GM19035 (cell line): Measurements from ENCODE around the gene FUT8.
"Not testable (repeated sequence)": the region's sequence is repeated elsewhere in the genome, so short reads cannot be mapped to it uniquely, and the experiment has no call there.

Experiments used
- ATAC-seq: cut with Tn5 transposase; IDR thresholded peaks from one replicate; pipeline ENCODE4 v1.9.1; 2021; ENCODE audit not compliant: unreplicated experiment

FUT8 gene

GRCh38 chr14:65604936-65605335 is 192.4 kb downstream of the FUT8 start:
- no peak for ATAC-seq

DNA sequence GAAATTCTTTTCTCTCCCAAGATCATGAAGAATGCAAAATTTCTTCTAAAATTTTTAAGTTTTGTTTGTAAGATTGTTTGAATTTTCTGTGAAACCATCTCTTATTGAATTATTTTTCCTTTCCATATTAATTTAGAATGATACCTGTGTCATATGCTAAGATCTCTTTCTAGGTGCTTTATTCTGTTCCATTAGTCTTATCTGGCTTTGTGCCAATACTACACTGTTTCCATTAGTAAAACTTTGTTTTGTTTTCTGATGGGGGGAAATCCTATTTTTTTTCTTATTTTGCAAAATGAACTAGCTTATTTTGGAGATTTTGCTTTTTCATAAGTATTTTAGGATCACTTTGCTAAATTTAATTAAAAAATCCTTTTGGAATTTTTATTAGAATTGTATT is 193.9 kb downstream of the FUT8 start:
- no peak for ATAC-seq

- ATAC-seq = no peak
Observed at GRCh38 chr14:65613131-65613650, 200.7 kb downstream of the FUT8 start.

DNA sequence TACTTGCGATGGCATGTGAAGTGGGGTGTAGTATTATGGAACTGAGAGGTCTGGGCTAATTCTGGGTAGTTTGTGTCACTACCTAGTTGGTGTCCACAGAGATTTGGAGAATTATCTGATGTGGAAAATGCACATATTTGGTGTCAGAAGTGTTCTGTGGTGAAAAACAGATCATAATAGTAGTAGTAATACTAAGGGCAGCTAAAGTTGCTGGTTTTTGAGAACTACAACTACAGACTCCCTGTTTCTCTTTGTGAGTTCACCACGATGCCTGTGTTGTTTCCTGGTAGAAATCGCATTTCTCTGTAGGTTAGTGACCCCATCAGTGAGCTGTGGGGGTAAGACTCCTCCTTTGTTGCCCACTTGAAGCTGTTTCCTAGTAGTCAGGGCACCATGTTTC is 206.5 kb downstream of the FUT8 start:
- no peak for ATAC-seq

GRCh38 chr14:65620195-65620594 is 207.7 kb downstream of the FUT8 start:
- ATAC-seq = no peak

DNA sequence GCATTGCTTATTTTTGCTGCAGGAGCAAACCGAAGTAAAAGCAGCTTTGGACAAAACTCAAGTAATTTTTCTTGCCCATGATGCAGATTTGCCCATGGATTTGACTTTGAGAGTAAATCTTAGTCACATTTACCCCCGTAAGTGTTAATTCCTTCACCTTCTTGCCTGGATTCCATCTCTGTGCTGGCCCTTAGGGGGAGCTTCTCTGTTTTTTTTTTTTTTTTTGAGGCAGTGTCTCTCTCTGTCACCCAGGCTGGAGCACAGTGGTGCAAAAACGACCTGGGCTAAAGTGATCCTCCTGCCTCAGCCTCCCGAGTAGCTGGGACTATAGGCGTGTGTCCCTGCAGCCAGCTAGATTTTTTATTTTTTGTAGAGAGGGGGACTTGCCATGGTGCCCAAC is 210.2 kb downstream of the FUT8 start:
- ATAC-seq = no peak

- no peak for ATAC-seq
Observed at GRCh38 chr14:65623759-65624158, 211.2 kb downstream of the FUT8 start.

- ATAC-seq = no peak
Observed at GRCh38 chr14:65627315-65627714, 214.8 kb downstream of the FUT8 start.

DNA sequence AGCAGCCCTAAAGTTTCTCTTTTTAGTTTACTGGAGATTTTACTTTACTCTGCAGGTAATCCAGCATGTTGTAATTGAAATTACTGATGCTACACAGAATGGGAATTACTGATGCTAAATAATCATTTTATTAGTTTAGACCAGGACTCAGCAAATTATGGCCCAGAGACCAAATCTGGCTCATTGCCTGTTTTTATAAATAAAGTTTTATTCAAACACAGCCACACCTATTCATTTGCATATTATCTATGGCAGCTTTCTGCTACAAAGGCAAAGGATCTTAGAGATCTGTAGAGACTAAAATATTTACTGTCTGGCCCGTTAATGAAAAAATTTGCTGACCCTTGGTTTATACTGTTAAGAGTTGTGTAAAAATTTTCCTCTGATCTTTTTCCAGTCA is 216.1 kb downstream of the FUT8 start:
- no peak for ATAC-seq

DNA sequence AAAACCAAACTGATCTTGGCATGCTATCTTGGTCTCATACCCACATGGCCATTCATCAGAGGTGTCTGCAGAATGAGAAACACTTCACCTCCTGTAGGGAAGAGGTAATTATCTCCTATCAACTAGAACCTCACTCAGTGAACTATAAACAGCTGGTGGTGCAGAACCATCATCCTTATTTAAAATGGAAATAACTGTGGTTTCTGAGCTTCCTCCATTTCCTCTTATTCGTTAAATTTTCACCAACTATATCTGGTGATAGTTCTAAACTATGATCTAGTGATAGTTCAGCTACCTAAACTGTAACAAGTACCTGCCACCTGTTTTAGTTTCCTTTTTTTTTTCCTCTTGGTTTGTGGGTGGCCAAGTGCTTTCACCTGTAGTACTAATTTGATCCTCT is 218.5 kb downstream of the FUT8 start:
- no peak for ATAC-seq

DNA sequence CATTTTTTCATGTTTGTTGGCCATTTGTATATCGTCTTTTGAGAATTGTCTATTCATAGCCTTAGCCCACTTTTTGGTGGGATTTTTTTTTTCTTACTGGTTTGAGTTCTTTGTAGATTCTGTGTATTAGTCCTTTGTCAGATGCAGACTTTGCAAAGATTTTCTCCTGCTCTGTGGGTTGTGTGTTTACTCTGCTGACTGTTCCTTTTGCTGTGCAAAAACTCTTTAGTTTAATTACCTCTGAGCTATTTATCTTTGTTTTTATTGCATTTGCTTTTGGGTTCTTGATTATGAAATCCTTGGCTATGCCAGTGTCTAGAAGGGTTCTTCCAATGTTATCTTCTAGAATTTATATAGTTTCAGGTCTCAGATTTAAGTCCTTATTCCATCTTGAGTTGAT is 220.0 kb downstream of the FUT8 start:
- ATAC-seq = no peak

- ATAC-seq = not testable (repeated sequence)
Observed at GRCh38 chr14:65633666-65634065, 221.1 kb downstream of the FUT8 start.

GRCh38 chr14:65637780-65638179 is 225.2 kb downstream of the FUT8 start:
- no peak for ATAC-seq

- ATAC-seq = no peak
Observed at GRCh38 chr14:65639216-65639615, 226.7 kb downstream of the FUT8 start.

- no peak for ATAC-seq
Observed at GRCh38 chr14:65650826-65651225, 238.3 kb downstream of the FUT8 start.

GRCh38 chr14:65656554-65656953 is 244.0 kb downstream of the FUT8 start:
- no peak for ATAC-seq

GRCh38 chr14:65658202-65658601 is 245.7 kb downstream of the FUT8 start:
- ATAC-seq = no peak

- no peak for ATAC-seq
Observed at GRCh38 chr14:65661865-65662264, 249.3 kb downstream of the FUT8 start.

- no peak for ATAC-seq
Observed at GRCh38 chr14:65664436-65664835, 251.9 kb downstream of the FUT8 start.

DNA sequence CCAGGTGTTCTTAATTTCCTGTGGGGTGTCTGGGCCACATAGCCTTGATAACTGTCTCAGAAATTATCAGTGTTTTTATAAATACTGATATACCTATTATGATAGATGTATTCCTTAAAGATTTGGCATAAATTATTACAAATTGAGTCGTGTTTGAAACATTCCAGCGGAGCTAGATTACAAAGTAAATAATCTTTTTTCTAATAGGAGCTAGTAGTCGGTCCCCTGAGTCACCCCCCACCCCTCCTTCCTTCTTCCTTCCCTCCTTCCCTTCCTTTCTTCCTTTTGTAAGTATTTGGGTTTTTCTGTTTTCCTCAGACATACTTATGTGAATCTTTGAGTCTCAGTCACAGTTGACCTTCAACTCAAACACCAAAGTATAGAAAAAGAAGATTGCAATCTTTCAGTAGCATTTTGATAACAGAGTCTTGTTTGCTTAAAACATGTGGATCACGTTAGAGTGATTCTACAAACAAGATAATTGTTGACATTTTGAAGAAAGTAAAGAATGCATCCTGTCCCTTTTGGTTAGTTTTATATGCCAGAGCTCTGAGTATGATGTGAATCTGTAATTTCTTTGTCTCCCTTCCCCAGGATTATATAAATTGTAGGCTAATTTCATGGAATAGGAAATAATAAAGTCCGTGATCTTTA is 264.0 kb downstream of the FUT8 start:
- no peak for ATAC-seq

GRCh38 chr14:65685572-65685971 is 273.0 kb downstream of the FUT8 start:
- ATAC-seq = no peak

DNA sequence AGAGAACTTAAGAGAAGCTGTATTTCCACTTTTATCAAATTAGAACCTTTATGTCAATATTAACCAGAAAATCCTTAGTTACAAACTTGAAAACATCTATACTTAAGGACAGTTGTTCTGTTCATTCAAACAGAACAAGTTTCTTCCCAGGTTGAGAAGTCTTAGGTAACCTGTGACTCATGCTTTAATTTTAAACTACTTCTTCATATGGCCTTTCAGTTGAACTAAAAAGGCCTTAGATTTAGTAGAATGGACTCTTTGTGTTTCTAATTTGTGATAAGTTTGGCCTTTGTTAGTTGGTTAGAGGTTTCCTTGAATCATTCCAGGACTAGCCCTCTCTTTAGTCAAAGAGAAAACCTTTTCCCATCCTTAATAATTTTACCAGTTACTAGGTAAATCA is 274.2 kb downstream of the FUT8 start:
- ATAC-seq = no peak

DNA sequence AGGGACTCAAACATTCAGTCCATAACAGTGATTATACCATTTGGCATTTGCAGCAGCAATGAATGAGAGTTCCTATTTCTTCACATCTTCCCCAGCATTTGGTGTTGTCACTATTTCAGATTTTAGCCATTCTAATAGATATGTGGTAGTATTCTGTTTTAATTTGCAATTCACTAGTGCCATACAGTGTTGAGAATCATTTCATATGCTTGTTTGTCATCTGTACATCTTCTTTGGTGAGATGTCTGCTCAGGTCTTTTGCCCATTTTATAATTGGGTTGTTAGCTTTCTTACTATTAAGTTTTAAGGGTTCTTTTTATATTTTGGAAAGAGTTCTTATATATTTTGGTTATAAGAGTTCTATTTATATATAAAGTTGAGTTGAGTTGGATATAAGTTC is 276.5 kb downstream of the FUT8 start:
- ATAC-seq = no peak
